ENCODE measurements around the gene KMT5B. TPM values are rescaled to one million over a fixed set of nuclear protein-coding genes. Genes with fewer than 3 reads are reported as not detected.

KMT5B gene
- total and polyA plus RNA-seq, 2 donors (not counting 1 experiment from before 2014, with no cell fraction given): 13.0 to 24.3 TPM

DNA sequence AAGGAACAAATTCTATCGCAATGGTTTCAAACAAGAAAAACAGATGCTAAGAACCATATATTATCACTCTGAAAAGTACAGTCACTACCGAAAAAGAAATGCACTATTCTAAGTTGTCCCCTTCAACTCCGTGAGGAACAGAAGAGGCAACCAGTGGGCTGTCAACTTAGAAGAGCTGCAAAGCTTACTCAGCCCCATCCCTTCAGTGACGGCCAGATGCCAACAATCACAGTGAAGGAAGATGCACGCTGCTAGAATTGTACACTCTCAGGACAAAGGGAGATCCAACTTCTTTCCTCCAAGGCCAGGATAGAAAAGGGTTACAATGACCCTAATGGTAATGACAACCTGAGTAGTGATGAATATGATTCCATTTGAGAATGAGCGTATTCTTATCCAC, 53.4 kb downstream of the KMT5B start:
- Histone ChIP-seq H3K79me2 (ENCODE audit: control insufficient read depth, insufficient read depth, low read length) (no peaks in the 10 kb centered on the region), H3K36me3 (ENCODE audit: control insufficient read depth, insufficient read depth, low read length) (peaks cover 12% of the 10 kb centered on the region), H3K9me3 (ENCODE audit: control insufficient read depth, insufficient read depth, low read depth, low read length) (no peaks in the 10 kb centered on the region), H3K9ac (ENCODE audit: insufficient read depth, low read length) (no peak overlapping the region), H3K27ac (ENCODE audit: insufficient read depth, low read length) (no peak overlapping the region), H4K20me1 (ENCODE audit: control insufficient read depth, extremely low read depth, insufficient read depth, low read length) (no peaks in the 10 kb centered on the region), H2AFZ (ENCODE audit: low read length) (no peak overlapping the region), H3K27me3 (ENCODE audit: control insufficient read depth, insufficient read depth, low read length) (no peaks in the 10 kb centered on the region), H3K4me2 (ENCODE audit: extremely low read depth, insufficient read depth, low read length) (no peak overlapping the region), H3K4me1 (ENCODE audit: control insufficient read depth, extremely low read depth, insufficient read depth, low read length) (no peaks in the 10 kb centered on the region), H3K4me3 (replicated peaks in 1 of 4; ENCODE audit: control extremely low read depth in 1 of 4, insufficient read depth in 1 of 4, low read depth in 3 of 4, low read length in 4 of 4) (no peak overlapping the region)
- DNase-seq (ENCODE audit: low read depth in 2 of 2): no peak
- TF ChIP-seq, protein P1, sequence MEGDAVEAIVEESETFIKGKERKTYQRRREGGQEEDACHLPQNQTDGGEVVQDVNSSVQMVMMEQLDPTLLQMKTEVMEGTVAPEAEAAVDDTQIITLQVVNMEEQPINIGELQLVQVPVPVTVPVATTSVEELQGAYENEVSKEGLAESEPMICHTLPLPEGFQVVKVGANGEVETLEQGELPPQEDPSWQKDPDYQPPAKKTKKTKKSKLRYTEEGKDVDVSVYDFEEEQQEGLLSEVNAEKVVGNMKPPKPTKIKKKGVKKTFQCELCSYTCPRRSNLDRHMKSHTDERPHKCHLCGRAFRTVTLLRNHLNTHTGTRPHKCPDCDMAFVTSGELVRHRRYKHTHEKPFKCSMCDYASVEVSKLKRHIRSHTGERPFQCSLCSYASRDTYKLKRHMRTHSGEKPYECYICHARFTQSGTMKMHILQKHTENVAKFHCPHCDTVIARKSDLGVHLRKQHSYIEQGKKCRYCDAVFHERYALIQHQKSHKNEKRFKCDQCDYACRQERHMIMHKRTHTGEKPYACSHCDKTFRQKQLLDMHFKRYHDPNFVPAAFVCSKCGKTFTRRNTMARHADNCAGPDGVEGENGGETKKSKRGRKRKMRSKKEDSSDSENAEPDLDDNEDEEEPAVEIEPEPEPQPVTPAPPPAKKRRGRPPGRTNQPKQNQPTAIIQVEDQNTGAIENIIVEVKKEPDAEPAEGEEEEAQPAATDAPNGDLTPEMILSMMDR (conservative IDR thresholded peaks at IDR 0.05 in 1 of 2, IDR thresholded peaks at IDR 0.05 in 1 of 2; ENCODE audit: low read depth in 1 of 2, low read length in 2 of 2): no peak
- TF ChIP-seq EZH2 (IDR thresholded peaks at IDR 0.05; ENCODE audit: low read length, missing control alignments): no peak

DNA sequence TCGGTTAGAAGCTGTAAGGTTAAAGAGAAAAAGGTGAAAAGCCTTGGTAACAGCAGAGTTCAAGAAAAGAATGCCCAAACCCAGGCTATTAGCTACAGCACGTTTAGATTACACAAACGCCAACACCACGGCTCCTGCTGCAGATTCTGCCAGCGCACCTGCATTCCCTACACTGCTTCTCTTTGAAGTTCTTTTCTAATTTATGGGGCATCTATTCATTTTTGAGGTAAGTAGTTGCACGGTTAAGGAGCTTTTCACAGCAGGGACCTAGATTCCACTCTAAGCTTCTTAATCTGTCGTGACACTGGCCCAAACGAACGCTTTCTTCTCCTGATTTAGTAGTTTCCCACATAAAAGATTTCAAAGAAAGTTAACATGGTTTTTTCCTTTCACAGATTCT, 53.9 kb downstream of the KMT5B start:
- no peak overlapping the region for H3K27ac ChIP-seq (ENCODE audit: insufficient read depth, low read length)
- no peaks in the 10 kb centered on the region for H4K20me1 ChIP-seq (ENCODE audit: control insufficient read depth, extremely low read depth, insufficient read depth, low read length)
- H3K4me3 ChIP-seq (replicated peaks in 1 of 4; ENCODE audit: control extremely low read depth in 1 of 4, insufficient read depth in 1 of 4, low read depth in 3 of 4, low read length in 4 of 4): no peak overlapping the region
- no peaks in the 10 kb centered on the region for H3K27me3 ChIP-seq (ENCODE audit: control insufficient read depth, insufficient read depth, low read length)
- DNase-seq (ENCODE audit: low read depth in 2 of 2): no peak
- no peaks in the 10 kb centered on the region for H3K4me1 ChIP-seq (ENCODE audit: control insufficient read depth, extremely low read depth, insufficient read depth, low read length)
- H2AFZ ChIP-seq (ENCODE audit: low read length): no peak overlapping the region
- TF ChIP-seq, protein P1 (conservative IDR thresholded peaks at IDR 0.05 in 1 of 2, IDR thresholded peaks at IDR 0.05 in 1 of 2; ENCODE audit: low read depth in 1 of 2, low read length in 2 of 2): no peak
- no peak for TF ChIP-seq EZH2 (IDR thresholded peaks at IDR 0.05; ENCODE audit: low read length, missing control alignments)
- H3K79me2 ChIP-seq (ENCODE audit: control insufficient read depth, insufficient read depth, low read length): no peaks in the 10 kb centered on the region
- peaks cover 12% of the 10 kb centered on the region for H3K36me3 ChIP-seq (ENCODE audit: control insufficient read depth, insufficient read depth, low read length)
- H3K4me2 ChIP-seq (ENCODE audit: extremely low read depth, insufficient read depth, low read length): no peak overlapping the region
- no peaks in the 10 kb centered on the region for H3K9me3 ChIP-seq (ENCODE audit: control insufficient read depth, insufficient read depth, low read depth, low read length)
- H3K9ac ChIP-seq (ENCODE audit: insufficient read depth, low read length): no peak overlapping the region

DNA sequence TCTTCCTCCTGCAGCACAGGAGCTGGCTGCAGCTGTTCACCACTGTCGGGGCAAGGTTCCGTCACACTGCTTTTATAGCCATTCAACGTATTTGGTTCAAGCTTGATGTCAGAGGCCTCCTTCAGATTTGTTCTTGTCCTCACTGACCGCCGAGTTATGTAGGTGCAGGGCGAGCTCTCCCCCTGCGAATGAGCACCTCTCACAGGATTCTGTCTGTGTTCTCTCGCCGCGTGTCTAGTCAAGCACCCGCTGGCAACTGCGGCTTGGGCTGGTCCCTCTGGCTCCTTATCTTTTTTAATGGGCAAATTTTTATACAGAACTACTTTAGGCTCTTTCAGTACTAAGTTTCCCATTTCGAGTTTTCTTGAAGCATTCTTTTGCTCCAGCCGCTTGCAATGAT, 54.5 kb downstream of the KMT5B start:
- no peak overlapping the region for H2AFZ ChIP-seq (ENCODE audit: low read length)
- TF ChIP-seq, protein P1 (conservative IDR thresholded peaks at IDR 0.05 in 1 of 2, IDR thresholded peaks at IDR 0.05 in 1 of 2; ENCODE audit: low read depth in 1 of 2, low read length in 2 of 2): no peak
- TF ChIP-seq EZH2 (IDR thresholded peaks at IDR 0.05; ENCODE audit: low read length, missing control alignments): no peak
- no peak for DNase-seq (ENCODE audit: low read depth in 2 of 2)
- H3K27ac ChIP-seq (ENCODE audit: insufficient read depth, low read length): no peak overlapping the region
- H3K4me3 ChIP-seq (replicated peaks in 1 of 4; ENCODE audit: control extremely low read depth in 1 of 4, insufficient read depth in 1 of 4, low read depth in 3 of 4, low read length in 4 of 4): no peak overlapping the region
- H3K79me2 ChIP-seq (ENCODE audit: control insufficient read depth, insufficient read depth, low read length): no peaks in the 10 kb centered on the region
- no peaks in the 10 kb centered on the region for H3K27me3 ChIP-seq (ENCODE audit: control insufficient read depth, insufficient read depth, low read length)
- no peaks in the 10 kb centered on the region for H3K4me1 ChIP-seq (ENCODE audit: control insufficient read depth, extremely low read depth, insufficient read depth, low read length)
- no peaks in the 10 kb centered on the region for H4K20me1 ChIP-seq (ENCODE audit: control insufficient read depth, extremely low read depth, insufficient read depth, low read length)
- no peaks in the 10 kb centered on the region for H3K9me3 ChIP-seq (ENCODE audit: control insufficient read depth, insufficient read depth, low read depth, low read length)
- H3K4me2 ChIP-seq (ENCODE audit: extremely low read depth, insufficient read depth, low read length): no peak overlapping the region
- H3K36me3 ChIP-seq (ENCODE audit: control insufficient read depth, insufficient read depth, low read length): peaks cover 10% of the 10 kb centered on the region
- H3K9ac ChIP-seq (ENCODE audit: insufficient read depth, low read length): no peak overlapping the region

All from fibroblast of lung (primary cell).